Measurements from ENCODE around the gene IFT122. TPM values are rescaled to one million over a fixed set of nuclear protein-coding genes. Genes with fewer than 3 reads are reported as not detected.

The IFT122 gene
- total and polyA plus RNA-seq, 8 donors, result 9.9 to 163 (median 19.6) TPM

- 83 to 92% (median 88%) methylated on average over 6 to 7 of the region's 7 CpGs for WGBS, 5 donors
- Histone ChIP-seq H3K4me3 (no peak overlapping the region), H3K27me3 (no peaks in the 10 kb centered on the region), H3K4me1 (no peaks in the 10 kb centered on the region), H3K36me3 (peaks cover 19 to 76% (median 66%) of the 10 kb centered on the region in 4 donors), H3K9me3 (no peaks in the 10 kb centered on the region), H3K27ac (no peak overlapping the region)
- intact Hi-C loops (cut with DNase I; ENCODE audit: low total_unique reads), result no loop called here
- TF ChIP-seq POLR2A (IDR thresholded peaks at IDR 0.05) (no peak), EP300 (IDR thresholded peaks at IDR 0.05) (no peak), POLR2AphosphoS5 (IDR thresholded peaks at IDR 0.05) (no peak)
- TF ChIP-seq, protein P1, sequence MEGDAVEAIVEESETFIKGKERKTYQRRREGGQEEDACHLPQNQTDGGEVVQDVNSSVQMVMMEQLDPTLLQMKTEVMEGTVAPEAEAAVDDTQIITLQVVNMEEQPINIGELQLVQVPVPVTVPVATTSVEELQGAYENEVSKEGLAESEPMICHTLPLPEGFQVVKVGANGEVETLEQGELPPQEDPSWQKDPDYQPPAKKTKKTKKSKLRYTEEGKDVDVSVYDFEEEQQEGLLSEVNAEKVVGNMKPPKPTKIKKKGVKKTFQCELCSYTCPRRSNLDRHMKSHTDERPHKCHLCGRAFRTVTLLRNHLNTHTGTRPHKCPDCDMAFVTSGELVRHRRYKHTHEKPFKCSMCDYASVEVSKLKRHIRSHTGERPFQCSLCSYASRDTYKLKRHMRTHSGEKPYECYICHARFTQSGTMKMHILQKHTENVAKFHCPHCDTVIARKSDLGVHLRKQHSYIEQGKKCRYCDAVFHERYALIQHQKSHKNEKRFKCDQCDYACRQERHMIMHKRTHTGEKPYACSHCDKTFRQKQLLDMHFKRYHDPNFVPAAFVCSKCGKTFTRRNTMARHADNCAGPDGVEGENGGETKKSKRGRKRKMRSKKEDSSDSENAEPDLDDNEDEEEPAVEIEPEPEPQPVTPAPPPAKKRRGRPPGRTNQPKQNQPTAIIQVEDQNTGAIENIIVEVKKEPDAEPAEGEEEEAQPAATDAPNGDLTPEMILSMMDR (IDR thresholded peaks at IDR 0.05), result no peak
- no peak for DNase-seq
Measured at GRCh38 chr3:129517516-129517915, 77.5 kb downstream of the IFT122 start.

DNA sequence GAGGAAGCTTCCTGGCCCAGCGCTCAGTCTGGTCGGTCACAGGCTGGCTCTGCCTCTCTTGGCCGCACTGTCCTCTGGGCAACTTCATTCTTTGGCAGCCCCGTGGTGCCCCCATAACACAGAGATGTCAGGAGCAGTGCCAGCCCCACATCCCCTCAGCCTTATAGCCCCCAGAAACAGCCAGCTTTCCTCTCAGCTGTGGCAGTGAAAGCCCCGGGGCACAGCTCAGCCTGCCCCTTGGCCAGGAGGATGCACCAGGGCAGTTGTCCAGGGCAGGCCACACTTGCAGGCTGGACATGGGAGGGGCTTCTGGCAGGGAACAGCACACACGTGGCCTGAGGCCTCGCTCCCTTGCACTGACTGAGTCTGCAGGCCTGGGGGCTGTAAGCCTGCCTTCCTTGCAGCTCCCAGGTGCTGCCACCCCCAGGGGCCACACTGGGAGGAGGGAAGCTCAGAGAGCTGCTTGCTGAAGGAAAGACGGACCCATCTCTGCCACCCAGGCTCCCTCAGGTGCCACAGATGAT, 78.1 kb downstream of the IFT122 start:
- peaks cover 19 to 70% (median 61%) of the 10 kb centered on the region in 4 donors for H3K36me3 ChIP-seq
- no peaks in the 10 kb centered on the region for H3K27me3 ChIP-seq
- WGBS, 5 donors, result 78 to 90% (median 87%) methylated on average over 7 to 8 of the region's 8 CpGs
- H3K27ac ChIP-seq, result no peak overlapping the region
- intact Hi-C loops (cut with DNase I; ENCODE audit: low total_unique reads), result no loop called here
- no peak for TF ChIP-seq EP300 (IDR thresholded peaks at IDR 0.05)
- TF ChIP-seq, protein P1 (IDR thresholded peaks at IDR 0.05), result no peak
- no peak for TF ChIP-seq POLR2AphosphoS5 (IDR thresholded peaks at IDR 0.05)
- no peak for TF ChIP-seq POLR2A (IDR thresholded peaks at IDR 0.05)
- H3K4me1 ChIP-seq, result no peaks in the 10 kb centered on the region
- no peak for DNase-seq
- no peaks in the 10 kb centered on the region for H3K9me3 ChIP-seq
- no peak overlapping the region for H3K4me3 ChIP-seq

DNA sequence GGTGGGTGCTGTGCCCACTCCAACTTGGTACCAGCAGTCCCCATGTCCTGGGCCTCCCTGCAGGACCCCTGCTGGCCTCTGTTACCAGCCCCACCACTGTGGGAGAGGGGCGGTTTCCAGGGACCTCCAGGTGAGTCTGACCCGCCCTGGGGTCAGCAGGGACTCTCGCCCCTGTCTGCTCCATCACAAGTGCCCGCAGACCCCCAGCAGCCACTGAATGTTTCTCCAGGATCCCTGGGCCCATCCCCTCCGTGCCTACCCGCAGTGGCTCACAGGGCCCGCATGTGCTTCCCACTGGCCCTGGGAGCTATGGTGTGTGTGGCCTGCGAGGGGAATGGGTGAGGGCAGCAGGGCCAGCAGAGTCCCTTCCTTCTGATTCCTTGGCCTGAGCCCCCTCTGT, 78.6 kb downstream of the IFT122 start:
- intact Hi-C loops (cut with DNase I; ENCODE audit: low total_unique reads), result no loop called here
- Histone ChIP-seq H3K36me3 (peaks cover 14 to 66% (median 56%) of the 10 kb centered on the region in 4 donors), H3K27me3 (no peaks in the 10 kb centered on the region), H3K27ac (no peak overlapping the region), H3K9me3 (no peaks in the 10 kb centered on the region), H3K4me3 (no peak overlapping the region), H3K4me1 (no peaks in the 10 kb centered on the region)
- no peak for DNase-seq
- TF ChIP-seq POLR2AphosphoS5 (IDR thresholded peaks at IDR 0.05) (no peak), EP300 (IDR thresholded peaks at IDR 0.05) (no peak), POLR2A (IDR thresholded peaks at IDR 0.05) (no peak)
- TF ChIP-seq, protein P1 (IDR thresholded peaks at IDR 0.05), result no peak
- 90 to 98% (median 95%) methylated on average over 6 to 8 of the region's 8 CpGs for WGBS, 5 donors

DNA sequence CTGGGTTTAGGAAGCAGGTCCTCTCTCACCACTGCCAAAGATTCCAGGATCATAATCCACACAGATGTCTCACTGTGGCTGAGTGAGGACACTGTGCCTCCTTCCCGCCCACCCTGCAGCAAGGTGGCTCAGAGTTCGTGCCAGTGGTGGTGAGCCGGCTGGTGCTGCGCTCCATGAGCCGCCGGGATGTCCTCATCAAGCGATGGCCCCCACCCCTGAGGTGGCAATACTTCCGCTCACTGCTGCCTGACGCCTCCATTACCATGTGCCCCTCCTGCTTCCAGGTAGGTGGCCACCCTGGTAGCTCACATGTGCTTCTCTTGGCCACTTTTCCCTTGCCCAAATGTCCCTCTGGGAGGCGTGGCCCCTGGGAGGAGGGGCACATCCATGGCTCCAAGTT, 79.4 kb downstream of the IFT122 start:
- 93 to 97% (median 96%) methylated on average over 6 to 10 of the region's 10 CpGs for WGBS, 5 donors
- H3K4me1 ChIP-seq, result no peaks in the 10 kb centered on the region
- intact Hi-C loops (cut with DNase I; ENCODE audit: low total_unique reads), result no loop called here
- DNase-seq, result no peak
- H3K27ac ChIP-seq, result no peak overlapping the region
- TF ChIP-seq, protein P1 (IDR thresholded peaks at IDR 0.05), result no peak
- TF ChIP-seq EP300 (IDR thresholded peaks at IDR 0.05) (no peak), POLR2AphosphoS5 (IDR thresholded peaks at IDR 0.05) (no peak), POLR2A (IDR thresholded peaks at IDR 0.05) (no peak)
- H3K27me3 ChIP-seq, result no peaks in the 10 kb centered on the region
- H3K4me3 ChIP-seq, result no peak overlapping the region
- no peaks in the 10 kb centered on the region for H3K9me3 ChIP-seq
- peaks cover 8 to 57% (median 47%) of the 10 kb centered on the region in 4 donors for H3K36me3 ChIP-seq
